ENCODE results near the gene FNDC3B. TPM values are rescaled to one million over a fixed set of nuclear protein-coding genes. Genes with fewer than 3 reads are reported as not detected.
"Not testable (repeated sequence)": the region's sequence is repeated elsewhere in the genome, so short reads cannot be mapped to it uniquely, and the experiment has no call there.

Gene FNDC3B
- polyA plus RNA-seq, 6 donors from 2014 or later, result 1.2 to 3.1 (median 2.2) TPM; not detected in 1

DNA sequence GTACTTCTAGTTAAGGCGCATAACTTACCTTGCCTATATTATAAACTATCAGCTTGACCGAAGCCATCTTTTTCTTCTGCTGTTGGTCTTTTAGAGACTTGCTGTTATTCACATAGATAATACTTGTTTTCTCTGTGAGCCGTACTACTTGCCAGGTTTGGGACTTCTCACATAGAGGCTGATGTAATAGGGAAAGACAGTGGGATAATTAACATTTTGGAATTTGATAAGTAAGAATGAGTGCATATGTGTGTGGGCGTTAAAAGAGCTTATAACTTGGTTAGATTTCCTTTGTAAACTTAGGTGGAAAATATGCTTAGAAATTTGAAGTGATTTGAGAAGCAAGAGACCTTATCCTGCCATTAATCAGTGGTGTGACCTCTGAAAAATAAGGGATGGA is 47.8 kb downstream of the FNDC3B start:
- no peaks in the 10 kb centered on the region for H3K36me3 Mint-ChIP-seq
- no peak overlapping the region for H3K27ac Mint-ChIP-seq
- ATAC-seq (ENCODE audit: low read depth in 2 of 2), result no peak
- no peak for DNase-seq
- H3K9me3 Mint-ChIP-seq, result no peaks in the 10 kb centered on the region
- peaks cover 0 to 26% (median 10%) of the 10 kb centered on the region in 3 donors for H3K27me3 Mint-ChIP-seq
- no peak overlapping the region for H3K4me3 Mint-ChIP-seq
- no peaks in the 10 kb centered on the region for H3K4me1 Mint-ChIP-seq

DNA sequence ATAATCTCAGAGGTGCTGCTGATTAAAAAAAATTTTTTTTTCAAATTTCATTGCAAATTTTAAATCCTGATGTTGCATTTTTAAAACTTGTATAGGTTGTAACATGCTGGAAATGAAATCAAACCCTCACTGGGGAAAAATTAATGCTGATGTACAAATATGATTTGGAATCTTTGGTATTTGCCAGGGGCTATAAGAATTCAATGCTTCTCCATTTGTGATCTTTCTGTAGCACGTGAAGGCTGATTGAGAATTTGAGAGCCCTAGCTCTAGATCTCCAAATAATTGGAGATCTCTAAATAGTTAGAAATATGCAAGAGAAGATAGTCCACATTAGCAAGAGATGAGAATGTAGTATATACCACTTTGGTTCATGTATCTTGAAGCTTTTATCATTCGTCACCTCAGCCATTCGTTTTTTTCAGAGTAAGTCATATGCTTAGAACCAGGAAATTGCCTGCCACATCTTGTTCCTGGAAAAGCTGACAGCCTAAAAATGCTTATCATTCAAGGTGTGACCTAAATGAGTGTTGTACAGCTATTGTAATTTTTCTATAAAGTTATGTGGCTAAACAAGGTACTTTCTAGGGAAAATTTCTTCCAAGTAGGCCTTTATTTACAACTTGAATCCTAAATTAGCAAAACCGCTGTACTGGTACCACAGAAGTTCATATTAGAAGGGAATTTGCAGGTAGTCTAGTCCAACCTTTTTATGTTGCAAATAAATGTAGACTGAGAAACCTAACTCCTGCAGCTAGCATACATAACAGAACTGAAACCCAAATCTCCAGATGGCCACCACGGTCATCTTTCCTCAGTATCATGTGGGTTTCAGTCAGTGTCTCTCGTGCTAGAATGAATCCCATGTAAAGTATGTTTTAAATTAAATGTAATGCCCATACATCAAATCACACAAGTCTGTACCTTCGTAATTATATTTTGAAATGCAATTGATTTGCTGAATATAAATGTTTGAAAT is 48.5 kb downstream of the FNDC3B start:
- no peak for ATAC-seq (ENCODE audit: low read depth in 2 of 2)
- Mint-ChIP-seq H3K4me1 (no peaks in the 10 kb centered on the region), H3K27ac (no peak overlapping the region), H3K27me3 (peaks cover 0 to 32% (median 17%) of the 10 kb centered on the region in 3 donors), H3K4me3 (no peak overlapping the region), H3K36me3 (no peaks in the 10 kb centered on the region), H3K9me3 (peaks cover 0 to 4% (median 0%) of the 10 kb centered on the region in 7 donors)
- no peak for DNase-seq

DNA sequence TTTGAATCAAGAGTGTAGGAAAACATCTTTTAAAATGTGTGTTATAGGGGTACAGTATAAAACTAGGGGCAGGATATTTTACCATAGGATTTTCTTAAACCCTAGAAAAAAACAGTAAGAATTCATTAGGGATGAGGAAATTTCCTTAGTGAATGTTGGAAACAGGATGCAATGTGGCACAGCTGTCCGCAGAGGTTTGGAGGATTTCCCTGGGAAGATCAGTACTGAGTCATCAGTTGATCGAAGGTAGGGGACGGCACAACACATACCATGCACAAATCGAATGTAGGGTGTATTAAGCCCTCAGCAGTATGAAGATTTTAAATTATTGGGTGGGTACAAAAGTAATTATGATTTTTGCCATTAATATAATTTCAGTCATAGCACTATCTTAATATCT is 49.9 kb downstream of the FNDC3B start:
- DNase-seq (no peak), ATAC-seq (ENCODE audit: low read depth in 2 of 2) (no peak)
- H3K27ac Mint-ChIP-seq, result no peak overlapping the region
- H3K4me3 Mint-ChIP-seq, result no peak overlapping the region
- H3K9me3 Mint-ChIP-seq, result peaks cover 0 to 4% (median 0%) of the 10 kb centered on the region in 7 donors
- no peaks in the 10 kb centered on the region for H3K4me1 Mint-ChIP-seq
- peaks cover 0 to 34% (median 19%) of the 10 kb centered on the region in 3 donors for H3K27me3 Mint-ChIP-seq
- H3K36me3 Mint-ChIP-seq, result no peaks in the 10 kb centered on the region

DNA sequence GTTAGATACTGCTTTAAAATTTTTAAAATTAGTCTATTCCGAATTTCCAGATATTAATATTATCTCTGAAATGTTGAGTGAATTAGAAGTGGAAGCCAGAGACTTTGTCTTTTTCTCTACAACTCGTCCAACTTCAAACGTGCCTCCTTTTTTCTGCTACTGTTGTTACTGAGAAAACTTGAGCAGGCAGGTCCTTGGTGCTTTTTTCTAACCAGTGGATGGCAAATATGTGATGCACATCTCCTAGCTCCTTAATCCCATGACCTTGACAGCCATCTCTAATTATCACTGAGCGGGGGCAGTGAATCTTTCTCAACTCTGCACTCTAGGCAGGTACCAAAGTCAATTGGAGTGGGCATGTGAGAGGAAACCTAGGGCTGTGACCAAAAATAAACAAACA is 50.7 kb downstream of the FNDC3B start:
- Mint-ChIP-seq H3K27ac (no peak overlapping the region), H3K27me3 (peaks cover 0 to 38% (median 21%) of the 10 kb centered on the region in 3 donors), H3K4me3 (no peak overlapping the region), H3K36me3 (no peaks in the 10 kb centered on the region), H3K4me1 (no peaks in the 10 kb centered on the region), H3K9me3 (peaks cover 0 to 4% (median 0%) of the 10 kb centered on the region in 7 donors)
- ATAC-seq (ENCODE audit: low read depth in 2 of 2) (no peak), DNase-seq (no peak)

DNA sequence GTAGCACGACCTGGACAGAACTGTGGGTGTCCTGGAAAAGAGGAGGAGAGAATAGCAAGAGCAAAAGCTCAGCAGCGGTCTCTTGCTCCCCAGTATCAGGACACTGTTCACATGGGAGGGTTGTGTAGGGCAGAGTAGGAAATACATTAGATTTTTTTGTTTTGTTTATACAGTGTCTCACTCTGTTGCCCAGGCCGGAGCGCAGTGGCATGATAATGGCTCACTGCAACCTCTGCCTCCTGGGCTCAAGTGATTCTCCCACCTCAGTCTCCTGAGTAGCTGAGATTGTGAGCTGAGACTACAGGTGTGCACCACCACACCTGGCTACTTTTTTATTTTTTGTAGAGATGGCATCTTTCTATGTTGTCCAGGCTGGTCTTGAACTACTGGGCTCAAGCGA is 53.3 kb downstream of the FNDC3B start:
- DNase-seq, result no peak
- Mint-ChIP-seq H3K27ac (no peak overlapping the region), H3K27me3 (peaks cover 7 to 39% (median 28%) of the 10 kb centered on the region in 3 donors), H3K4me1 (no peaks in the 10 kb centered on the region), H3K36me3 (no peaks in the 10 kb centered on the region), H3K4me3 (no peak overlapping the region), H3K9me3 (peaks cover 0 to 4% (median 0%) of the 10 kb centered on the region in 7 donors)
- ATAC-seq (ENCODE audit: low read depth in 2 of 2), result no peak

DNA sequence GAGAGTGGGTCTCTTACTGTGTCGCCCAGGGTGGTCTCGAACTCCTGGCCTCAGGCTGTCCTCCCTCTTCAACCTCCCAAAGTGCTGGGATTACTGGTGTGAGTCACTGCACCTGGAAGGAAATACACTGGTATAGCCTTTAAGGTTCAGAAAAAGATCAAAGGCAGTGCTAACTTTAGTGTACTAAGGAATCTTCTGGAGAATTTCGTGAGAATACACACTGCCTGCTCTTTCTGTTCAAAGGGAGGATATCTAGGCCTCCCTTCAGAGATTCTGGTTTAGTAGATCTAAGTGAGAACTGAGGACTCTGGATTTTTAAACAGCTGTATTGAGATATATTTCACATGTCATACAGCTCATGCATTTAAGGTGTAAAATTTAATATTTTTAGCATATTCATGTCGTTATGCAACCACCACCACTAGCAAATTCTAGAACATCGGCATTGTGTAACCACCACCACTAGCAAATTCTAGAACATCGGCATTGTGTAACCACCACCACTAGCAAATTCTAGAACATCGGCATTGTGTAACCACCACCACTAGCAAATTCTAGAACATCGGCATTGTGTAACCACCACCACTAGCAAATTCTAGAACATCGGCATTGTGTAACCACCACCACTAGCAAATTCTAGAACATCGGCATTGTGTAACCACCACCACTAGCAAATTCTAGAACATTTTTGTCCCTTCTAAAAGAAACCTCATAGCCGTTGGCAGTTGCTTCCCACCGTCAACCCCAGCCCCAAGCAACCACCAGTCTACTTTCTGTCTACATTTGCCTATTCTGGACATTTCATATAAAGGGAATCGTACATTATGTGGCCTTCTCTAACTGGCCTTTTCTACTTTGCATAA is 54.4 kb downstream of the FNDC3B start:
- H3K27me3 Mint-ChIP-seq, result peaks cover 7 to 41% (median 37%) of the 10 kb centered on the region in 3 donors
- H3K4me3 Mint-ChIP-seq; H3K36me3 Mint-ChIP-seq; ATAC-seq (ENCODE audit: low read depth in 2 of 2); H3K9me3 Mint-ChIP-seq; H3K27ac Mint-ChIP-seq; H3K4me1 Mint-ChIP-seq; DNase-seq: not testable (repeated sequence)

DNA sequence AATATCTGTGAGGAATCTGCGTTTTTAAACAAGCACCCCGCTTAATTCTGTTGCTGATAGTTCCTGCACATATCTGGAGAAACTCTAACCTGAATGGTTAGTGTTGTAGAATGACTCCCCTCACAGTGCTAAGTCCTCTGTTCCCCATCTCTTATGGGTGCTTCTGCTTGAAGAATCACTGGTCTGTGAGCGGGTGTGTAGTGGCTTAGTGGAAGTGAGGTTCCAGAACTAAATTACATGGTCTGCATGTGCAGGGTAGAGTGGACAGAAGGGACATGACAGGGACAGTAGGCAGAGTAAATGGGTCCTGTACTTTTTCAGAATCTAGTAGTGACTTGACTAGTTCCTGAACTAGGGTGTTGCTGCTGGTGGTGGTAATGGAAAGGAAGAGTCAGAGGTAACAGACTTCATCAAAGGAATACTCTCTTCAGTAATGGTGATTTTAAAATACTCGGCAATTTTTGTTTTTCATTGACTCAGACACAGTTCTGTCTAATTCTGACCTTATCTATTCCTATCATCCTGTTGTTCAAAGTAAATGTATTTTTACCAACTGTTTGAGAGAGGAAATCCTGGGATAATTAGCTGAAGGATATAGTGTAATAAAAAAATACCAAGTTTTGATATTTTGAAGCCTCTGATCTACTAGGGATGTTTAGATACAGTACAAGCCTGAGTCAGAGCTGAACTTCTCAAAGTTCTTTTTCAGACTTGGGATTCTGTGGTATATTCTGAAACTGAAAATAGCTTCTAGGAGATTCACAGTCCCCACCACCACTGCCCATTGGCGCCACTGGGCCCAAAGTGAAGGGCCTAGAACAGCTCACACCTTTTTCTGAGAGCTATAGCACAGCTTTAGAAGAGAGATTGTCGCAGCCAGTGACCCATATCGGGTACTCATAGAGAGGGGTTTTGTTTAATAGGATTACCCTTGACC is 55.5 kb downstream of the FNDC3B start:
- ATAC-seq (ENCODE audit: low read depth in 2 of 2), result no peak
- Mint-ChIP-seq H3K27ac (no peak overlapping the region), H3K36me3 (no peaks in the 10 kb centered on the region), H3K4me1 (no peaks in the 10 kb centered on the region), H3K27me3 (peaks cover 18 to 50% (median 47%) of the 10 kb centered on the region in 3 donors), H3K4me3 (no peak overlapping the region), H3K9me3 (peaks cover 0 to 4% (median 0%) of the 10 kb centered on the region in 7 donors)
- no peak for DNase-seq

DNA sequence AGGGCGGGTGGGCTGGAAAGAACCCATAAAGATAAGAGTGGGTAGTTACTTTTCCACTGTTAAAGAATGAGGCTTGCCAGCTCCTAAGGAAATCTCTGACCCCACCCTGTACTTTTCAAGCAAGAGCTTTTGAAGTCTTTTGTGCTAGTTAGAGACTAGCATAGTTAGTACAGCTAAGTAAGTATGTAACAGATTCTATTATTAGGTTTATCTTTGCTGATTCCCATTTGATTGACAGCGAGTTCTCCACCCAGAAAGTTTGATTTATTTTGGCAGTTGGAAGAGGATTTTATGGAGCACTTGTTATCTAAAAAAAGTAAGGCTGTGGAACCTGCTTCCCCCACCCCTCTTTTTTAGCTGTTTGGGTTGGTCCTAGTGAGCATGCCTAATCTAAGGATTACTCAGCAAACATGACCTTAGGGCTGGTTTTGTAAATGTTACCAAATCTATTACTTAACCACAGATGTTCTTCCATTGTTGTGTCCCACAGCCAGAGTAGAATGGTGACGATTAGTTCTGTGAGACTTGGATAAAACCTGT is 57.6 kb downstream of the FNDC3B start:
- Mint-ChIP-seq H3K9me3 (peaks cover 0 to 4% (median 0%) of the 10 kb centered on the region in 7 donors), H3K4me3 (no peak overlapping the region), H3K27me3 (peaks cover 22 to 58% (median 50%) of the 10 kb centered on the region in 3 donors), H3K36me3 (no peaks in the 10 kb centered on the region), H3K27ac (no peak overlapping the region), H3K4me1 (peaks cover 0 to under 1% (median under 1%) of the 10 kb centered on the region in 3 donors)
- ATAC-seq (ENCODE audit: low read depth in 2 of 2) (no peak), DNase-seq (no peak)

DNA sequence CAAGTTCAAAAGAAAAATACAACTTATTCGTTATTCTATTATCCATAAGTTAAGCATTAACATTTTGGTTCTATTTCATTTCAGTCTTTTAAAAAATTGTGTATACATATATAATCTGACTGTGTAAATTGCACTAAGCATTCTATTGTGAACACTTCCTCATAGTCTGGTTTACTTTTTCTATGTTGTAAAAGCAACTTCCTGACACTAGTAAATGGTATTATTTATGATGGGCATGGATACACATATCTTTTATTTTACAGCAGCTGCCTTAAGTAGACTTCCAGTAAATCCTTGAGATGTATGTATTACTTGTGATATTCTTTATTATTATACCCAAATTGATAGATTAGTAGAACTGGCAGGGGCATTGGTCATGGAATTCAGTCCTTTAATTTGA is 58.2 kb downstream of the FNDC3B start:
- Mint-ChIP-seq H3K27ac (no peak overlapping the region), H3K4me1 (peaks cover 5 to 7% (median 7%) of the 10 kb centered on the region in 3 donors), H3K36me3 (no peaks in the 10 kb centered on the region), H3K4me3 (no peak overlapping the region), H3K27me3 (peaks cover 28 to 61% (median 52%) of the 10 kb centered on the region in 3 donors), H3K9me3 (peaks cover 0 to under 1% (median 0%) of the 10 kb centered on the region in 7 donors)
- no peak for ATAC-seq (ENCODE audit: low read depth in 2 of 2)
- no peak for DNase-seq

DNA sequence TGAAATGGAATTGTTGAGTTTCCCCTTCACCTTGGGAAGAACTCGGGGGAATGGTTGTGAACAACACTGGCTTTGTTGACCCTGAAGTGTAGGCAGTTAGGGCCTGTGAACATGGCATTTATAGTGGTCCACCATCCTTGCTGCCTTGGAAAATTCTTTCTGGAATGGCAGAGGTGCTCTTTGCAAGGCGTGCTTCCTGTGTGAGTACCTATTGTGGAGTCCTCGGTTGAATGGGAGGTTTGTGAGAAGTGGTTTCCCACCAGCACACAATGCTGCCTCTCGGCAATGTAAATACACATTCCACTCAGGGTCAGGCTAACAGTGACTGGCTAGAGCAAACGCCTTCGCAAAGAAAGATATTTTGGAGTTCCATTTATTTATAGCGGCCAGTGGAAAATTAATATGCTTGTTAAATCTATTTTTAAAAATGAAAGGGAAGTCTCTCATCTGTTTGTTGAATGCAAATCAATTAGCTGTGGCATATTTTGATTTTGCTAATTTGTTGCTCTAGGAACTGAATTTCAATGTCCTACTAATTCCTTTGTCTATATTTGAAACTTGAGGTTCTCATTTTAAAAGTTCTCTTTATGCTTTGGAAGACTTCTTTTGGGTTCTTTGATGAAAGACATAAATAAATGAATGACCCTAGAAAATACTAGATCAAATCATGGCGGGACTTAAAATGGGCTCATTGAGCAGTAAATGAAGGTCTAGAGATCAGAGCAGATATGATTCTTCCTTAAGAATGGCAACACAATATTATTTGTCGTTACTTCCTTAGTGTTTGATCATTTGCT is 59.5 kb downstream of the FNDC3B start:
- Mint-ChIP-seq H3K4me1 (peaks cover 10 to 12% (median 11%) of the 10 kb centered on the region in 3 donors), H3K27ac (no peak overlapping the region), H3K36me3 (no peaks in the 10 kb centered on the region), H3K9me3 (no peaks in the 10 kb centered on the region), H3K4me3 (no peak overlapping the region), H3K27me3 (peaks cover 31 to 68% (median 53%) of the 10 kb centered on the region in 3 donors)
- ATAC-seq (ENCODE audit: low read depth in 2 of 2), result no peak
- no peak for DNase-seq

DNA sequence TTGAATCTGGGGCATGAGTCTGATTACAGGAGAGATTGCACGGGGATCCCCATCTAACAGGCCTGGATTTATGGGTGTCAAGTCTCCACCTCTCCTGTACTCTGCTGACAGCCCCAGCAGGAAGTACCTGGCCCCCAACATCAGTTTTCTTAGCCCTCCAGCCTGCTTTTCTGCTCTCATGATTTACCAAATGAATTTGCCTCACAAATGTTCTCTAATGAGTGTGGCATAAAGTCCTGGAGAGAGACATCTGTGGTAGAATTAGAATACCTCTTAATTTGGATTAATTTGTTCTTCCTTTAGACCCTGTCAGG is 60.1 kb downstream of the FNDC3B start:
- Mint-ChIP-seq H3K4me1 (peaks cover 10 to 12% (median 11%) of the 10 kb centered on the region in 3 donors), H3K9me3 (no peaks in the 10 kb centered on the region), H3K27me3 (peaks cover 34 to 68% (median 55%) of the 10 kb centered on the region in 3 donors), H3K36me3 (no peaks in the 10 kb centered on the region), H3K27ac (no peak overlapping the region), H3K4me3 (no peak overlapping the region)
- ATAC-seq (ENCODE audit: low read depth in 2 of 2) (no peak), DNase-seq (no peak)

DNA sequence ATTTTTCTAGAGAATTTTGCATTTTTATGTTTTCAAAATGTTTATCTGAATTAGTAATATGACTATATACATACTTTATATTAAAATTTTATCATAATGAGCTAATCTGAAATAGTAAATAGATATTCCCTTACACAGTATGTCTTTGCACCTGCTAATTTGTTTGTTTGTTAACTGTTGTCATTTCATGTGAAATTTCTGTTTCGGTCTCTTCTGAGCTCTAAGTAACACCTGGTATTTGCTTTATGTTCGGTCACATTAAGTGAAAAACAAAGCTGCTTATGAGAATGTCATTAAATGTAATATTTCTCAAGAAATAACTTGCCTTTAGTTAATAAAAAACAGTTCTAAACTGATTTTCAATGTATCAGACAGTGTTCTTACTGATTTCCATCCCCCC is 61.1 kb downstream of the FNDC3B start:
- peaks cover 10 to 12% (median 11%) of the 10 kb centered on the region in 3 donors for H3K4me1 Mint-ChIP-seq
- DNase-seq (no peak), ATAC-seq (ENCODE audit: low read depth in 2 of 2) (no peak)
- peaks cover 39 to 67% (median 56%) of the 10 kb centered on the region in 3 donors for H3K27me3 Mint-ChIP-seq
- H3K9me3 Mint-ChIP-seq, result no peaks in the 10 kb centered on the region
- H3K27ac Mint-ChIP-seq, result no peak overlapping the region
- no peaks in the 10 kb centered on the region for H3K36me3 Mint-ChIP-seq
- H3K4me3 Mint-ChIP-seq, result no peak overlapping the region

Data from naive B cell (primary cell).